Measurements from ENCODE around the gene H19. TPM values are rescaled to one million over a fixed set of nuclear protein-coding genes. Genes with fewer than 3 reads are reported as not detected.

The H19 gene
- total and polyA plus RNA-seq, 9 of the 15 experiments (the other 6 are each of a cell fraction or from before 2014, with no cell fraction given), result 0.13 to 682 (median 15.7) TPM

DNA sequence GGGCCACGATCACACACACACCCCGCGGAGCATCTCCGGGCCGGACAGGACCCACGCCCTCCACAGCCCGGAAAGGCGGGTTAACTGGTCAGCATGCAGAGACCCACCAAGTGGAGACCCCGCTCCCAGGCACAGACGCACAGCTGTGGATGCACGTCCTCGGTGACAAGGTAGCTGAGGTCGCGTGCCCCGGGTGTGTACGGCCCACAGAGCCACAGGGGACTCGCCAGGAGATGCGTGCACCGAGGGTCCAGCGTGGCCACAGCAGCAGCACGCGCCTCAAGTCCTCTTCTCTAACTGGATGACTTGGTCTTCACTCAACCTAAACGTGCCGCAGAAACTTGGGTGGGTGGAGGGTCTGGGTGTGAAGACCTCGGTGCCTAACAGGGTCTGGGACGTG lies 5.5 kb downstream of the H19 start (continued):
- TF ChIP-seq, protein P1, sequence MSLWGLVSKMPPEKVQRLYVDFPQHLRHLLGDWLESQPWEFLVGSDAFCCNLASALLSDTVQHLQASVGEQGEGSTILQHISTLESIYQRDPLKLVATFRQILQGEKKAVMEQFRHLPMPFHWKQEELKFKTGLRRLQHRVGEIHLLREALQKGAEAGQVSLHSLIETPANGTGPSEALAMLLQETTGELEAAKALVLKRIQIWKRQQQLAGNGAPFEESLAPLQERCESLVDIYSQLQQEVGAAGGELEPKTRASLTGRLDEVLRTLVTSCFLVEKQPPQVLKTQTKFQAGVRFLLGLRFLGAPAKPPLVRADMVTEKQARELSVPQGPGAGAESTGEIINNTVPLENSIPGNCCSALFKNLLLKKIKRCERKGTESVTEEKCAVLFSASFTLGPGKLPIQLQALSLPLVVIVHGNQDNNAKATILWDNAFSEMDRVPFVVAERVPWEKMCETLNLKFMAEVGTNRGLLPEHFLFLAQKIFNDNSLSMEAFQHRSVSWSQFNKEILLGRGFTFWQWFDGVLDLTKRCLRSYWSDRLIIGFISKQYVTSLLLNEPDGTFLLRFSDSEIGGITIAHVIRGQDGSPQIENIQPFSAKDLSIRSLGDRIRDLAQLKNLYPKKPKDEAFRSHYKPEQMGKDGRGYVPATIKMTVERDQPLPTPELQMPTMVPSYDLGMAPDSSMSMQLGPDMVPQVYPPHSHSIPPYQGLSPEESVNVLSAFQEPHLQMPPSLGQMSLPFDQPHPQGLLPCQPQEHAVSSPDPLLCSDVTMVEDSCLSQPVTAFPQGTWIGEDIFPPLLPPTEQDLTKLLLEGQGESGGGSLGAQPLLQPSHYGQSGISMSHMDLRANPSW (CRISPR knock-in tag; IDR thresholded peaks at IDR 0.05), result no peak
- TF ChIP-seq NFRKB (IDR thresholded peaks at IDR 0.05; ENCODE audit: low read depth), result no peak
- TF ChIP-seq, protein P2, sequence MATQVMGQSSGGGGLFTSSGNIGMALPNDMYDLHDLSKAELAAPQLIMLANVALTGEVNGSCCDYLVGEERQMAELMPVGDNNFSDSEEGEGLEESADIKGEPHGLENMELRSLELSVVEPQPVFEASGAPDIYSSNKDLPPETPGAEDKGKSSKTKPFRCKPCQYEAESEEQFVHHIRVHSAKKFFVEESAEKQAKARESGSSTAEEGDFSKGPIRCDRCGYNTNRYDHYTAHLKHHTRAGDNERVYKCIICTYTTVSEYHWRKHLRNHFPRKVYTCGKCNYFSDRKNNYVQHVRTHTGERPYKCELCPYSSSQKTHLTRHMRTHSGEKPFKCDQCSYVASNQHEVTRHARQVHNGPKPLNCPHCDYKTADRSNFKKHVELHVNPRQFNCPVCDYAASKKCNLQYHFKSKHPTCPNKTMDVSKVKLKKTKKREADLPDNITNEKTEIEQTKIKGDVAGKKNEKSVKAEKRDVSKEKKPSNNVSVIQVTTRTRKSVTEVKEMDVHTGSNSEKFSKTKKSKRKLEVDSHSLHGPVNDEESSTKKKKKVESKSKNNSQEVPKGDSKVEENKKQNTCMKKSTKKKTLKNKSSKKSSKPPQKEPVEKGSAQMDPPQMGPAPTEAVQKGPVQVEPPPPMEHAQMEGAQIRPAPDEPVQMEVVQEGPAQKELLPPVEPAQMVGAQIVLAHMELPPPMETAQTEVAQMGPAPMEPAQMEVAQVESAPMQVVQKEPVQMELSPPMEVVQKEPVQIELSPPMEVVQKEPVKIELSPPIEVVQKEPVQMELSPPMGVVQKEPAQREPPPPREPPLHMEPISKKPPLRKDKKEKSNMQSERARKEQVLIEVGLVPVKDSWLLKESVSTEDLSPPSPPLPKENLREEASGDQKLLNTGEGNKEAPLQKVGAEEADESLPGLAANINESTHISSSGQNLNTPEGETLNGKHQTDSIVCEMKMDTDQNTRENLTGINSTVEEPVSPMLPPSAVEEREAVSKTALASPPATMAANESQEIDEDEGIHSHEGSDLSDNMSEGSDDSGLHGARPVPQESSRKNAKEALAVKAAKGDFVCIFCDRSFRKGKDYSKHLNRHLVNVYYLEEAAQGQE (IDR thresholded peaks at IDR 0.05; ENCODE audit: borderline replicate concordance), result no peak
- TF ChIP-seq, protein P2 (CRISPR knock-in tag; IDR thresholded peaks at IDR 0.05; ENCODE audit: low read depth), result no peak
- TF ChIP-seq ZNF175 (CRISPR knock-in tag; IDR thresholded peaks at IDR 0.05; ENCODE audit: low read depth), result no peak
- no peak for TF ChIP-seq NCOA4 (IDR thresholded peaks at IDR 0.05; ENCODE audit: partially characterized antibody)
- no peak for TF ChIP-seq ZBTB8A (IDR thresholded peaks at IDR 0.05; ENCODE audit: partially characterized antibody)
- TF ChIP-seq ZNF696 (CRISPR knock-in tag; conservative IDR thresholded peaks at IDR 0.05), result no peak

Measured in K562 (cell line).